K562 (cell line): ENCODE measurements around the gene FTL. TPM values are rescaled to one million over a fixed set of nuclear protein-coding genes. Genes with fewer than 3 reads are reported as not detected.

Experiments used
- ATAC-seq: fragments of 200-7000 bp; cut with Tn5 transposase; 3 replicates; pipeline ENCODE4 v1.9.1; 2020; ENCODE audit warnings: moderate library complexity
- BruUV-seq: library from RNA; stranded (reverse); fragments of 400-500 nt; replicated peaks from 2 replicates; lab custom pipeline; 2021; lab: Mats Ljungman, UMichigan
- CTCF ChIA-PET: fragments of 300-600 bp; formaldehyde crosslinking; extraction: SDS; loops from one replicate; lab custom pipeline; 2021; ENCODE audit warnings: low intra/inter-chr PET ratio; lab: Yijun Ruan, JAX
- POLR2A ChIA-PET: fragments of 300-600, 350-650 bp; sonication (Branson Sonifier 250); formaldehyde crosslinking; extraction: SDS; loops from one replicate; lab custom pipeline; 2021; ENCODE audit warnings: antibody characterized with exemption, inconsistent platforms; lab: Yijun Ruan, JAX
- DNase-seq, 4 experiments: peaks; one replicate each; pipeline versions ENCODE4 v3.0.0 to v3.0.0-alpha.2; 2011 to 2018; ENCODE audit warnings: low spot score in 3 of 4, mixed read lengths in 3 of 4; ENCODE audit errors: extremely low read depth in 1 of 4
- FAIRE-seq: peaks from 2 replicates; lab custom pipeline; 2011; peaks lifted over from hg19 to GRCh38; lab: Jason Lieb, UNC
- H2AFZ ChIP-seq: 2 replicates; pipeline ENCODE4 v1.6.0; 2011; ENCODE audit warnings: low read depth, low read length, control low read depth, inconsistent platforms
- H3K27ac ChIP-seq: fragments of 200-600 bp; 3 replicates; pipeline ENCODE4 v1.8.0; 2011; ENCODE audit warnings: low read depth, mild to moderate bottlenecking, control low read depth, inconsistent platforms, low read length, moderate library complexity, mixed read lengths; ENCODE audit errors: extremely low read depth
- H3K27me3 ChIP-seq, 2 experiments: fragments of 300-600 bp in 1 of 2; 2 replicates in 1 of 2; 3 replicates in 1 of 2; pipeline versions ENCODE4 v1.6.0 to v1.8.0; 2011; ENCODE audit warnings: inconsistent platforms in 2 of 2, low read length in 2 of 2, mild to moderate bottlenecking in 1 of 2, mixed read lengths in 1 of 2, moderate library complexity in 1 of 2; ENCODE audit not compliant: control insufficient read depth in 2 of 2, insufficient read depth in 2 of 2
- H3K36me3 ChIP-seq: fragments of 300-600 bp; 3 replicates; pipeline ENCODE4 v1.8.0; 2011; ENCODE audit warnings: mild to moderate bottlenecking, low read length, inconsistent platforms; ENCODE audit not compliant: control insufficient read depth, insufficient read depth
- H3K4me1 ChIP-seq, 2 experiments: fragments of 200-600 bp in 1 of 2; replicated peaks in 1 of 2; 2 replicates in 1 of 2; 3 replicates in 1 of 2; pipeline versions ENCODE4 v1.5.1 to v1.8.0; 2011; ENCODE audit warnings: inconsistent platforms in 2 of 2, low read length in 2 of 2, mild to moderate bottlenecking in 1 of 2, mixed read lengths in 1 of 2, moderate library complexity in 1 of 2; ENCODE audit not compliant: control insufficient read depth in 2 of 2, insufficient read depth in 2 of 2
- H3K4me2 ChIP-seq: 2 replicates; pipeline ENCODE4 v1.6.1; 2011; ENCODE audit warnings: low read length, control low read depth, inconsistent platforms, mixed read lengths; ENCODE audit not compliant: insufficient read depth
- H3K4me3 ChIP-seq: fragments of 200-600 bp; sonication (generic), shearing (Covaris generic); 2 replicates; pipeline ENCODE4 v1.5.1; 2016; ENCODE audit warnings: control low read depth, inconsistent platforms
- H3K79me2 ChIP-seq: fragments of 200-600 bp; 3 replicates; pipeline ENCODE4 v1.8.0; 2011; ENCODE audit warnings: low read length, inconsistent platforms; ENCODE audit not compliant: control insufficient read depth, insufficient read depth
- H3K9ac ChIP-seq, 2 experiments: 2 replicates each; pipeline versions ENCODE4 v1.6.0 to v1.6.1; 2011; ENCODE audit warnings: low read depth in 2 of 2, low read length in 2 of 2, control low read depth in 1 of 2, inconsistent platforms in 1 of 2, mild to moderate bottlenecking in 1 of 2, mixed read lengths in 1 of 2; ENCODE audit not compliant: insufficient read depth in 1 of 2
- H3K9me1 ChIP-seq: one replicate; pipeline ENCODE4 v1.6.0; 2011; ENCODE audit warnings: inconsistent platforms, mild to moderate bottlenecking, low read length, moderate library complexity; ENCODE audit not compliant: control insufficient read depth, insufficient read depth
- H3K9me3 ChIP-seq: replicated peaks from 2 replicates; pipeline ENCODE4 v1.5.1; 2011; ENCODE audit warnings: low read depth, low read length, inconsistent platforms; ENCODE audit not compliant: control insufficient read depth, insufficient read depth
- H4K20me1 ChIP-seq: replicated peaks from 2 replicates; pipeline ENCODE4 v1.6.1; 2011; ENCODE audit warnings: low read length, inconsistent platforms, mixed read lengths; ENCODE audit not compliant: control insufficient read depth, insufficient read depth
- FIP1L1 ChIP-seq: fragments of 200-400 bp; formaldehyde crosslinking; IDR thresholded peaks from 2 replicates; pipeline ENCODE4 v1.6.1; 2018; ENCODE audit warnings: mild to moderate bottlenecking, low read depth, low read length; ENCODE audit not compliant: poor library complexity, severe bottlenecking
- GTF2E2 ChIP-seq: fragments of 200-800 bp; sonication (Bioruptor generic); IDR thresholded peaks from 2 replicates; pipeline ENCODE4 v1.6.1; 2016; ENCODE audit warnings: missing genetic modification characterization, missing compliant biosample characterization
- LARP7 ChIP-seq: fragments of 450-650 bp; IDR thresholded peaks from 2 replicates; pipeline ENCODE4 v1.6.1; 2016
- NFIC ChIP-seq: fragments of 450-650 bp; IDR thresholded peaks from 2 replicates; pipeline ENCODE4 v1.6.1; 2017; ENCODE audit warnings: mild to moderate bottlenecking, inconsistent platforms
- NR3C1 ChIP-seq: sonication (generic); formaldehyde crosslinking; IDR thresholded peaks from 2 replicates; pipeline ENCODE4 v1.8.1; 2022; ENCODE audit warnings: missing genetic modification reagents
- PCBP2 ChIP-seq: fragments of 200-400 bp; formaldehyde crosslinking; IDR thresholded peaks from 2 replicates; pipeline ENCODE4 v1.6.1; 2018; ENCODE audit warnings: low read length, low read depth, mild to moderate bottlenecking, moderate library complexity; ENCODE audit not compliant: poor library complexity, severe bottlenecking
- POLR2AphosphoS5 ChIP-seq: IDR thresholded peaks from 2 replicates; pipeline ENCODE4 v1.6.1; 2011; ENCODE audit warnings: mild to moderate bottlenecking, low read depth, low read length, moderate library complexity; ENCODE audit not compliant: control insufficient read depth, insufficient read depth
- SMARCA5 ChIP-seq: fragments of 450-650 bp; IDR thresholded peaks from 2 replicates; pipeline ENCODE4 v1.6.1; 2016
- ZKSCAN3 ChIP-seq: fragments of 250-450 bp; sonication (Bioruptor Pico); IDR thresholded peaks from 2 replicates; pipeline ENCODE4 v1.4.0; 2020
- ZNF174 ChIP-seq: fragments of 250-450 bp; sonication (Bioruptor Pico); IDR thresholded peaks from 2 replicates; pipeline ENCODE4 v1.4.0; 2020; ENCODE audit warnings: mild to moderate bottlenecking
- WGBS: fragments of 100-300 bp; shearing (Covaris generic); methylation state at CpG from one replicate; pipeline ENCODE4 v1.1.6; 2016; ENCODE audit warnings: low coverage, mixed read lengths; ENCODE audit not compliant: insufficient coverage; ENCODE audit errors: missing lambda C conversion rate; 5-methylcytosine and 5-hydroxymethylcytosine counted together
- in situ Hi-C: fragments of 300-500 bp; cut with MboI; formaldehyde crosslinking; loops from 4 replicates; pipeline ENCODE4 v1.15.0; 2018; ENCODE audit warnings: inconsistent platforms, mixed read lengths
- intact Hi-C: fragments of 100-400 bp; cut with micrococcal nuclease; formaldehyde crosslinking; loops from 2 replicates; pipeline ENCODE4 v1.14.2; 2022
- polyA plus RNA-seq, 8 experiments: library from polyadenylated mRNA; depleted of rRNA in 4 of 8; stranded (reverse) in 5 of 8; unstranded in 3 of 8; fragments of >200 nt; fragmentation: Nextera tagmentation in 2 of 8; fragmentation: Illumina TruSeq in 1 of 8; extraction: Ambion mirVana in 2 of 8; extraction: Trizol in 1 of 8; gene quantifications; 2 replicates each; pipeline versions ENCODE4 v1.2.1 to v1.2.3, GENCODE V29; 2011 to 2014; ENCODE audit warnings: inconsistent platforms in 1 of 8, missing spikeins in 1 of 8
- total RNA-seq, 7 experiments: library from RNA; depleted of rRNA in 6 of 7; stranded (reverse); fragments of >200 nt in 6 of 7; fragmentation: Illumina TruSeq in 2 of 7; extraction: Trizol in 2 of 7; gene quantifications; 2 replicates each; pipeline versions ENCODE4 v1.2.1 to v1.2.3, GENCODE V29; 2011 to 2021; ENCODE audit warnings: low replicate concordance in 1 of 7
- TF ChIP-seq, protein P1 (sequence below): sonication (generic); formaldehyde crosslinking; IDR thresholded peaks from 2 replicates; pipeline ENCODE4 v1.9.0; 2022; ENCODE audit warnings: mild to moderate bottlenecking, missing genetic modification reagents
- TF ChIP-seq, protein P2 (sequence below), 2 experiments: fragments of 450-650 bp in 1 of 2; IDR thresholded peaks; 2 replicates each; pipeline ENCODE4 v1.6.1; 2011 to 2017; ENCODE audit warnings: low read depth in 2 of 2, antibody characterized with exemption in 1 of 2, borderline replicate concordance in 1 of 2, low read length in 1 of 2, mild to moderate bottlenecking in 1 of 2, mixed read lengths in 1 of 2; ENCODE audit not compliant: control insufficient read depth in 1 of 2
- TF ChIP-seq, protein P3 (sequence below): sonication (generic); formaldehyde crosslinking; IDR thresholded peaks from 2 replicates; pipeline ENCODE4 v1.8.0; 2022; ENCODE audit warnings: mild to moderate bottlenecking, missing genetic modification reagents

The FTL gene
- total and polyA plus RNA-seq, 9 of the 15 experiments (the other 6 are each of a cell fraction or from before 2014, with no cell fraction given): 1,231 to 27,415 (median 3,965) TPM

DNA sequence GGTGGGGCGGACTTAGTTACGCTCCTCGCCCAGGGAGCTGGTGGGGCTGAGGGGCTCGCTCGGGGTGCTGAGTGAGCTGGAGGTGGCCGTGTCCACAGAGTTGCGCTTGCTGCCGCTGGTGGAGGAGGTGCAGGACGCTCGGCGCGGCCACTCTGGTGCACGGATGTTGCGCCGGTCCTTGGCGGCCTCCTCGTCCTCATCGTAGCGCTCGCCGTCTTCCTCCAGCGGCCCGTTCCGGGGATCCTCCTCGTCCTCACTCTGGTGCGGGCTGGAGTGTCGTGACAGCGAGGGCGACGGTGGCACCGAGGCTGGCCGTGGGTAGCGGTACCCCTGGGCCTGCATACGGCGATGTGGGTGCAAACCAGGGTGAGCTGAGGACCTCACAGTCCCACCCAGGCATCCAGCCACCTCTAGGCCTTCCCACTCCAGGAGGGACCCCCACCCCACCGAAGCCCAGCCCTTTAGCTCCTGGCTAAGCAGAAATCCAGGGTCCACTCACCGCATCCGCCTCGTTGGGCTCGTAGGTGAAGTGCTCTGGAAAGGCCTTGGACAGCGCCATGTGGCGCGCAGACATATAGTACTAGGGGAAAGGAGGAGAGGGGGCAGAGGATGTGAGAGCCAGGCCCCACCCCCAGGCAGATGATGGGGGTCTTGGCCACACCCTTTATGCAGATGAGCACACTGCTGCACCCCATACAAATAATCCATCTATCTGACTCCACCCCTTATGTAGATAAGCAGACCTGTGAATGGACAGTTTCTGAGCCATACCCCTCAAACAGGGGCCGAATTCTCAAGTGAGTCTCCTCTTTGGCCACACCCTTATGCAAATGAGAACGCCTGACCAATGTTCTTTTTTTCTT is 4.4 kb downstream of the FTL start (continued):
- TF ChIP-seq FIP1L1 (peak; percentile 98), NR3C1 (no peak)

- intact Hi-C loops (loop anchor here (2.0 kb wide), 1 partner anchor 175 kb away; no protein-coding TSS in a partner anchor), in situ Hi-C loops (loop anchor here (5.0 to 10.0 kb wide), 2 partner anchors 178 to 325 kb away; partner anchors contain the start of gene CA11)
- no peaks in the 10 kb centered on the region for H3K27me3 ChIP-seq
- 60% methylated on average over 23 of the region's 23 CpGs for WGBS
- DNase-seq: no peak
- H3K4me3 ChIP-seq: no peak overlapping the region
- H3K9me1 ChIP-seq: no peaks in the 10 kb centered on the region
- ChIA-PET CTCF (interaction anchor here (0.5 to 3.2 kb wide), 3 partner anchors 71 to 189 kb away, joined by 3 to 36 read pairs (median 3); no protein-coding TSS in a partner anchor), POLR2A (interaction anchor here (0.6 to 14.5 kb wide), 21 partner anchors 8 to 421 kb away, joined by 3 to 439 read pairs (median 4); partner anchors contain the start of genes BAX, BCAT2, GYS1 and NUCB1)
- H3K4me2 ChIP-seq: peak overlapping the region; percentile 47; the same call in 1 of the 2 replicates
- peak overlapping the region; percentile 27 to 54; a peak in 2 of 4 replicates for H3K9ac ChIP-seq
- FAIRE-seq: no peak
- peaks cover 26 to 34% of the 10 kb centered on the region in 2 experiments for H3K4me1 ChIP-seq
- H2AFZ ChIP-seq: 0 out of 2 replicates have a peak overlapping the region, but pooled peaks have one; percentile 7
- H3K27ac ChIP-seq: peak overlapping the region; percentile 42; the same call in 2 of the 3 replicates
- no TSS peak for BruUV-seq
- peaks cover 25% of the 10 kb centered on the region for H3K79me2 ChIP-seq
- H4K20me1 ChIP-seq: peaks cover 20% of the 10 kb centered on the region
- H3K9me3 ChIP-seq: no peaks in the 10 kb centered on the region
- H3K36me3 ChIP-seq: peaks cover 73% of the 10 kb centered on the region
- no peak for ATAC-seq
- TF ChIP-seq ZKSCAN3 (CRISPR knock-in tag): no peak
- peak; percentile 61; the same call in 1 of the 2 replicates for TF ChIP-seq POLR2AphosphoS5
- TF ChIP-seq, protein P1, sequence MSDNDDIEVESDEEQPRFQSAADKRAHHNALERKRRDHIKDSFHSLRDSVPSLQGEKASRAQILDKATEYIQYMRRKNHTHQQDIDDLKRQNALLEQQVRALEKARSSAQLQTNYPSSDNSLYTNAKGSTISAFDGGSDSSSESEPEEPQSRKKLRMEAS (CRISPR knock-in tag): peak; percentile 31; the same call in 1 of the 2 replicates
- TF ChIP-seq PCBP2: no peak
- no peak for TF ChIP-seq SMARCA5
- TF ChIP-seq ZNF174: no peak
- TF ChIP-seq, protein P2, sequence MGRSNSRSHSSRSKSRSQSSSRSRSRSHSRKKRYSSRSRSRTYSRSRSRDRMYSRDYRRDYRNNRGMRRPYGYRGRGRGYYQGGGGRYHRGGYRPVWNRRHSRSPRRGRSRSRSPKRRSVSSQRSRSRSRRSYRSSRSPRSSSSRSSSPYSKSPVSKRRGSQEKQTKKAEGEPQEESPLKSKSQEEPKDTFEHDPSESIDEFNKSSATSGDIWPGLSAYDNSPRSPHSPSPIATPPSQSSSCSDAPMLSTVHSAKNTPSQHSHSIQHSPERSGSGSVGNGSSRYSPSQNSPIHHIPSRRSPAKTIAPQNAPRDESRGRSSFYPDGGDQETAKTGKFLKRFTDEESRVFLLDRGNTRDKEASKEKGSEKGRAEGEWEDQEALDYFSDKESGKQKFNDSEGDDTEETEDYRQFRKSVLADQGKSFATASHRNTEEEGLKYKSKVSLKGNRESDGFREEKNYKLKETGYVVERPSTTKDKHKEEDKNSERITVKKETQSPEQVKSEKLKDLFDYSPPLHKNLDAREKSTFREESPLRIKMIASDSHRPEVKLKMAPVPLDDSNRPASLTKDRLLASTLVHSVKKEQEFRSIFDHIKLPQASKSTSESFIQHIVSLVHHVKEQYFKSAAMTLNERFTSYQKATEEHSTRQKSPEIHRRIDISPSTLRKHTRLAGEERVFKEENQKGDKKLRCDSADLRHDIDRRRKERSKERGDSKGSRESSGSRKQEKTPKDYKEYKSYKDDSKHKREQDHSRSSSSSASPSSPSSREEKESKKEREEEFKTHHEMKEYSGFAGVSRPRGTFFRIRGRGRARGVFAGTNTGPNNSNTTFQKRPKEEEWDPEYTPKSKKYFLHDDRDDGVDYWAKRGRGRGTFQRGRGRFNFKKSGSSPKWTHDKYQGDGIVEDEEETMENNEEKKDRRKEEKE (IDR thresholded peaks at IDR 0.05; ENCODE audit: borderline replicate concordance in 1 of 2, control insufficient read depth in 1 of 2, low read depth in 2 of 2, low read length in 1 of 2): 0 out of 4 replicates have a peak, but pooled peaks of 1 of the 2 experiments have one; percentile 61
- TF ChIP-seq, protein P3, sequence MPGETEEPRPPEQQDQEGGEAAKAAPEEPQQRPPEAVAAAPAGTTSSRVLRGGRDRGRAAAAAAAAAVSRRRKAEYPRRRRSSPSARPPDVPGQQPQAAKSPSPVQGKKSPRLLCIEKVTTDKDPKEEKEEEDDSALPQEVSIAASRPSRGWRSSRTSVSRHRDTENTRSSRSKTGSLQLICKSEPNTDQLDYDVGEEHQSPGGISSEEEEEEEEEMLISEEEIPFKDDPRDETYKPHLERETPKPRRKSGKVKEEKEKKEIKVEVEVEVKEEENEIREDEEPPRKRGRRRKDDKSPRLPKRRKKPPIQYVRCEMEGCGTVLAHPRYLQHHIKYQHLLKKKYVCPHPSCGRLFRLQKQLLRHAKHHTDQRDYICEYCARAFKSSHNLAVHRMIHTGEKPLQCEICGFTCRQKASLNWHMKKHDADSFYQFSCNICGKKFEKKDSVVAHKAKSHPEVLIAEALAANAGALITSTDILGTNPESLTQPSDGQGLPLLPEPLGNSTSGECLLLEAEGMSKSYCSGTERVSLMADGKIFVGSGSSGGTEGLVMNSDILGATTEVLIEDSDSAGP: peak; percentile 69; the same call in 1 of the 2 replicates
- TF ChIP-seq NFIC: no peak
- no peak for TF ChIP-seq LARP7
- no peak for TF ChIP-seq GTF2E2 (tag)
Measured at GRCh38 chr19:48970139-48970766, 5.1 kb downstream of the FTL start.
